Thoracic aorta (tissue), 2 donors: ENCODE measurements around the gene MOB3B. TPM values are rescaled to one million over a fixed set of nuclear protein-coding genes. Genes with fewer than 3 reads are reported as not detected.
A peak's percentile ranks its signal among the peaks of the same experiment; 100 is the strongest.

Source experiments
- ATAC-seq: fragments of 150-250 bp; one replicate; pipeline ENCODE4 v1.8.0; 2017; ENCODE audit warnings: low read depth; ENCODE audit not compliant: insufficient number of reproducible peaks, low FRiP score
- DNase-seq: peaks from one replicate; pipeline ENCODE4 v3.0.0-alpha.2; 2020; ENCODE audit warnings: low spot score
- H3K27ac ChIP-seq, 2 donors: fragments of 200-600 bp; sonication (generic); 1 replicate in 1 of 2; 2 replicates in 1 of 2; pipeline ENCODE4 v1.5.1; 2016; ENCODE audit warnings: mild to moderate bottlenecking in 2 of 2, moderate library complexity in 2 of 2
- H3K27me3 ChIP-seq: fragments of 200-600 bp; sonication (generic); replicated peaks from 2 replicates; pipeline ENCODE4 v1.6.0; 2016; ENCODE audit warnings: mild to moderate bottlenecking; ENCODE audit not compliant: insufficient read depth
- H3K36me3 ChIP-seq: fragments of 200-600 bp; sonication (generic); one replicate; pipeline ENCODE4 v1.5.1; 2016
- H3K4me1 ChIP-seq, 2 donors: fragments of 200-600 bp; sonication (generic); 1 replicate in 1 of 2; 2 replicates in 1 of 2; pipeline versions ENCODE4 v1.5.1 to v1.6.0; 2016; ENCODE audit warnings: low read depth in 2 of 2, mild to moderate bottlenecking in 1 of 2; ENCODE audit not compliant: control insufficient read depth in 1 of 2
- H3K4me3 ChIP-seq: fragments of 200-600 bp; sonication (generic); 2 replicates; pipeline ENCODE4 v1.5.1; 2016; ENCODE audit warnings: mild to moderate bottlenecking
- H3K9me3 ChIP-seq: fragments of 200-600 bp; sonication (generic); 2 replicates; pipeline ENCODE4 v1.5.1; 2016
- total RNA-seq, 2 donors: library from RNA; depleted of rRNA; stranded (reverse); fragments of >200 nt; gene quantifications; one replicate each; pipeline versions ENCODE4 v1.1.0 to v1.2.3, GENCODE V29; 2016
- TF ChIP-seq, protein P1 (sequence below): fragments of 200-600 bp; sonication (generic); IDR thresholded peaks from one replicate; pipeline ENCODE4 v1.5.1; 2019; ENCODE audit warnings: antibody characterized with exemption

The MOB3B gene
- total RNA-seq, 2 donors from 2014 or later = 6.6 to 11.1 TPM

DNA sequence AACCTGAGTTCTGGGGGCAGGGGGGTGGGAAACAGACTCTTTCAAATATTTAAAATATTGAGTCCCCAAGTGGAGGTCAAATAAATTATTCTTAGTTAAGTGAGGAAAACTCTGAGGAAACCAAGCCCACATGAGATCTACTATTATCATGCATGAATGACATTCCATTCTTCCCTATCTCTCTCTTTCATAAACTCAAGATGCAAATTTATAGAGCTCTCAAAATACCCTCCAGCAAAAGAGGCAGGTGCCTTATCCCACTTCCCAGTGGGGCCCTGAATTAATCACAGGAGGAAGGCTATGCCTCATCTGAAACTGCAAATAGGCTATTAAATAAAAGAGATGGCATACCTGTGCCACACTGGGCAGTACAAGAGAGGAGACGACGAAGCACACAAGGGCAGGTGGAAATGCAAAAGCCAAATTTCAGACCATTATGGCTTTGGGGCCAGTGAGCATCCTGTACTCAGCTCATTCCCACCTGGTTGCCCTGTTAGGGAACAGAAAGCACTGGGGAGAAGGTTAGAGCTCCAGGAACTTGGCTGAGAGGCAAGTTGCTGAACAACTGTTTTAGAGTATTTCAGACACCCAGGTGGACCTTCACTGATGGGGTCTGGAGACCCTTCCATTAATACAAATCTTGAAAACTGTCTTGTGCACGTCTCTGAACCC lies 130.5 kb downstream of the MOB3B start:
- ATAC-seq (no peak), DNase-seq (no peak)
- TF ChIP-seq, protein P1, sequence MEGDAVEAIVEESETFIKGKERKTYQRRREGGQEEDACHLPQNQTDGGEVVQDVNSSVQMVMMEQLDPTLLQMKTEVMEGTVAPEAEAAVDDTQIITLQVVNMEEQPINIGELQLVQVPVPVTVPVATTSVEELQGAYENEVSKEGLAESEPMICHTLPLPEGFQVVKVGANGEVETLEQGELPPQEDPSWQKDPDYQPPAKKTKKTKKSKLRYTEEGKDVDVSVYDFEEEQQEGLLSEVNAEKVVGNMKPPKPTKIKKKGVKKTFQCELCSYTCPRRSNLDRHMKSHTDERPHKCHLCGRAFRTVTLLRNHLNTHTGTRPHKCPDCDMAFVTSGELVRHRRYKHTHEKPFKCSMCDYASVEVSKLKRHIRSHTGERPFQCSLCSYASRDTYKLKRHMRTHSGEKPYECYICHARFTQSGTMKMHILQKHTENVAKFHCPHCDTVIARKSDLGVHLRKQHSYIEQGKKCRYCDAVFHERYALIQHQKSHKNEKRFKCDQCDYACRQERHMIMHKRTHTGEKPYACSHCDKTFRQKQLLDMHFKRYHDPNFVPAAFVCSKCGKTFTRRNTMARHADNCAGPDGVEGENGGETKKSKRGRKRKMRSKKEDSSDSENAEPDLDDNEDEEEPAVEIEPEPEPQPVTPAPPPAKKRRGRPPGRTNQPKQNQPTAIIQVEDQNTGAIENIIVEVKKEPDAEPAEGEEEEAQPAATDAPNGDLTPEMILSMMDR = no peak
- Histone ChIP-seq H3K36me3 (no peaks in the 10 kb centered on the region), H3K27ac (no peak overlapping the region), H3K4me3 (no peak overlapping the region), H3K27me3 (no peaks in the 10 kb centered on the region), H3K9me3 (no peaks in the 10 kb centered on the region), H3K4me1 (peaks cover 8 to 17% of the 10 kb centered on the region in 2 donors)

DNA sequence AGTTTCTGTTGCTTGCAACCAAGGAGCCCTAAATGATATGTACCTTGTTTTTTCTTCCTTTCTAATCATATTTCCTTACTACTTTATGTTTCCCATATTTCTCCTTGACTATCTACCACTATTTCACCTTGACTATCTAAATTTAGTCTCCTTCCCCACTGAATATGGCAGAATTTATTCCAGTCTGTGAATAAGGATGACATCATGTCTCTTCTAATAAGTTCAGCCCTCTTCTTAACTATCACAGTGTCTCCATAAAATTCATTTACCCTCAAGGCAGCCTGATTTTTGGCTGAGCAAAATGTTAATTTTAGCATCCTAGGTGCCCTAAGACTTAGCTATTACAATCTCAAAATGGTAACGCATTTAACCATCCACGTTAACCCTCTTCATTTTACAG lies 133.1 kb downstream of the MOB3B start:
- Histone ChIP-seq H3K9me3 (no peaks in the 10 kb centered on the region), H3K4me3 (no peak overlapping the region), H3K36me3 (no peaks in the 10 kb centered on the region), H3K4me1 (peaks cover 24 to 30% of the 10 kb centered on the region in 2 donors), H3K27me3 (no peaks in the 10 kb centered on the region), H3K27ac (no peak overlapping the region)
- ATAC-seq (no peak), DNase-seq (no peak)
- TF ChIP-seq, protein P1 = no peak

DNA sequence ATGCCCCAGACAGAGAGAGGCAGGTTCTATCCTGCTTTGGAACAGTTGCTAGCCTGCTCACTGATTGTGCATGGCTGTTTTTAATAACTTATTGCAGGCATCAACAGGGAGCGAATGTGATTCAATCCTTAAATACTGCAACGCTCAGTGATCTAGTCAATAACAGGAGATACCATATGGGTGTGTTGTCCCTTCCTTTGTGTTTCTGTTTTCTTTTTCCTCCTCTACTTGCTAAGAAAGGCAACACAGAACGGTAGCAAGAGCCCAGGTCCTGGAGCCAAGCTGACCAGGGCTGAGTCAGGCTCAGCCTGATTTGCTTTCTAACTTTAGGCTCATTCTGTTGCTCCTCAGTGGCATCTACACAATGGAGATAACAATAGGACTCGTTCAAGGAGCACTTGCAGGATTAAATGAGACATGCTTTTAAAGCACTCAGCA lies 134.1 kb downstream of the MOB3B start:
- H3K27ac ChIP-seq = no peak overlapping the region
- H3K9me3 ChIP-seq = no peaks in the 10 kb centered on the region
- H3K27me3 ChIP-seq = no peaks in the 10 kb centered on the region
- no peak overlapping the region for H3K4me3 ChIP-seq
- TF ChIP-seq, protein P1 = no peak
- H3K4me1 ChIP-seq = peaks cover 30 to 39% of the 10 kb centered on the region in 2 donors
- no peak for ATAC-seq
- no peak for DNase-seq
- no peaks in the 10 kb centered on the region for H3K36me3 ChIP-seq

DNA sequence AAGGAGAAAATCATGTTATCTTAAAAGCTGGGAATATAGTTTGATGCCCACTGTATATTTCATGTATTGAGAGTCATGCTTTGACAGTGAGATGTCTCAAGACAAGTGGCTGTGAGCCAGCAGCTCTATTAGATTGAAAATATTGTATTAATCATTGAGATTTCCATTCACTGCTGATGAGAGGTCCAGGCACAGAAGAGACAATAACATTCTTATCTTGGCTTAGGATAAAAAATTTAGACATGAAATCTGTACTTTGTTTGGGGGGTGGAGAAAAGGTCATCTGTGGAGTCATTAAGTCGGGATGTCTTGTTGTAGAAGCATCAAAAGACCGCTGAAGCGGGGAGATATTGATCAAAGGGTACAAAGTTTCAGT lies 134.8 kb downstream of the MOB3B start:
- H3K4me3 ChIP-seq = no peak overlapping the region
- DNase-seq (no peak), ATAC-seq (no peak)
- H3K9me3 ChIP-seq = no peaks in the 10 kb centered on the region
- TF ChIP-seq, protein P1 = no peak
- H3K27ac ChIP-seq = no peak overlapping the region
- no peaks in the 10 kb centered on the region for H3K36me3 ChIP-seq
- peaks cover 30 to 39% of the 10 kb centered on the region in 2 donors for H3K4me1 ChIP-seq
- no peaks in the 10 kb centered on the region for H3K27me3 ChIP-seq

- no peaks in the 10 kb centered on the region for H3K27me3 ChIP-seq
- H3K9me3 ChIP-seq = no peaks in the 10 kb centered on the region
- H3K36me3 ChIP-seq = no peaks in the 10 kb centered on the region
- peak overlapping the region; percentile 28 for H3K4me3 ChIP-seq
- H3K4me1 ChIP-seq = peaks cover 30 to 39% of the 10 kb centered on the region in 2 donors
- DNase-seq = no peak
- H3K27ac ChIP-seq = peak overlapping the region in 1 of 2 donors; percentile 52
- peak; percentile 57 for ATAC-seq
- TF ChIP-seq, protein P1 = no peak
Observed at GRCh38 chr9:27394154-27394825, 135.3 kb downstream of the MOB3B start.
